ENCODE data around the gene ZFP14.

The ZFP14 gene

GRCh38 chr19:36392916-36393673 lies 14.1 kb upstream of the ZFP14 start:
- ChIA-PET CTCF (no interaction called here), POLR2A (no interaction called here)
- no peak for DNase-seq (ENCODE audit: low read depth, low spot score)
- H3K4me3 ChIP-seq (ENCODE audit: low read depth, low read length): no peak overlapping the region
- TF ChIP-seq, protein P1, sequence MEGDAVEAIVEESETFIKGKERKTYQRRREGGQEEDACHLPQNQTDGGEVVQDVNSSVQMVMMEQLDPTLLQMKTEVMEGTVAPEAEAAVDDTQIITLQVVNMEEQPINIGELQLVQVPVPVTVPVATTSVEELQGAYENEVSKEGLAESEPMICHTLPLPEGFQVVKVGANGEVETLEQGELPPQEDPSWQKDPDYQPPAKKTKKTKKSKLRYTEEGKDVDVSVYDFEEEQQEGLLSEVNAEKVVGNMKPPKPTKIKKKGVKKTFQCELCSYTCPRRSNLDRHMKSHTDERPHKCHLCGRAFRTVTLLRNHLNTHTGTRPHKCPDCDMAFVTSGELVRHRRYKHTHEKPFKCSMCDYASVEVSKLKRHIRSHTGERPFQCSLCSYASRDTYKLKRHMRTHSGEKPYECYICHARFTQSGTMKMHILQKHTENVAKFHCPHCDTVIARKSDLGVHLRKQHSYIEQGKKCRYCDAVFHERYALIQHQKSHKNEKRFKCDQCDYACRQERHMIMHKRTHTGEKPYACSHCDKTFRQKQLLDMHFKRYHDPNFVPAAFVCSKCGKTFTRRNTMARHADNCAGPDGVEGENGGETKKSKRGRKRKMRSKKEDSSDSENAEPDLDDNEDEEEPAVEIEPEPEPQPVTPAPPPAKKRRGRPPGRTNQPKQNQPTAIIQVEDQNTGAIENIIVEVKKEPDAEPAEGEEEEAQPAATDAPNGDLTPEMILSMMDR (IDR thresholded peaks at IDR 0.05; ENCODE audit: insufficient read depth, low read length, missing control alignments): no peak

GRCh38 chr19:36379510-36379819 lies 464 bp upstream of the ZFP14 start:
- DNase-seq (ENCODE audit: low read depth, low spot score): no peak
- H3K4me3 ChIP-seq (ENCODE audit: low read depth, low read length): peak overlapping the region; percentile 93
- CTCF ChIA-PET: interaction anchor here (1.6 to 1.7 kb wide), 2 partner anchors 11 to 13 kb away, joined by 3 to 4 read pairs; no protein-coding TSS in a partner anchor
- TF ChIP-seq, protein P1 (IDR thresholded peaks at IDR 0.05; ENCODE audit: insufficient read depth, low read length, missing control alignments): no peak
- POLR2A ChIA-PET: no interaction called here

DNA sequence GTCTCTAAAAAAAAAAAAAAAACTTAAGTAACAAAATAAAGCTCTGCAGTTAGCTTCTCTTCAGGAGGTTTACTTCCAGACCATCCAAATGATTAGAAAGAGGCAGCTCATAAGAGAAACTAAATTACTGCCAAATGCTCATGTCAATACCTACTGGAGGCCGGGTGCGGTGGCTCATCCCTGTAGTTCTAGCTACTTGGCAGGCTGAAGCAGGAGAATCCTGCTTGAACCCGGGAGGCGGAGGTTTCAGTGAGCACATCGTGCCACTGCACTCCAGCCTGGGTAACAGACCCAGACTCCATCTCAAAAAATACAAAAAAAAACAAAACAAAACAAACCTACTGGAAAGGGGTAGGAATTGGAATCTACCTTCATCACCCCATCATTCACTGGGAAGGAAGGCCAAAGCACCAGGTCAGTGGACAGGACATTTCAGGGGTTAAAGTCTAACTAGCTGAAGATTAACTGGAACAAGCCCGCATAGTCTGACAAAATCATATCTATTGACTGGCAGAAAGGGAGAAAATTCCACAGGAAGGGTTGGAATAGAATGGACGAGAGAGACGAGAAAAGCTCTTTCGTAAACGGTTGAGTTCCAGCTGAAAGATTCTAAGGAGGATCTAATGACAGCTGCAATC lies 1.3 kb downstream of the ZFP14 start:
- POLR2A ChIA-PET: no interaction called here
- TF ChIP-seq, protein P1 (IDR thresholded peaks at IDR 0.05; ENCODE audit: insufficient read depth, low read length, missing control alignments): no peak
- H3K4me3 ChIP-seq (ENCODE audit: low read depth, low read length): peak overlapping the region; percentile 93
- no peak for DNase-seq (ENCODE audit: low read depth, low spot score)
- CTCF ChIA-PET: interaction anchor here (1.6 to 1.7 kb wide), 2 partner anchors 9 to 11 kb away, joined by 3 to 4 read pairs; no protein-coding TSS in a partner anchor

GRCh38 chr19:36373638-36374156 lies 5.3 kb downstream of the ZFP14 start:
- TF ChIP-seq, protein P1 (IDR thresholded peaks at IDR 0.05; ENCODE audit: insufficient read depth, low read length, missing control alignments): no peak
- CTCF ChIA-PET: no interaction called here
- H3K4me3 ChIP-seq (ENCODE audit: low read depth, low read length): no peak overlapping the region
- POLR2A ChIA-PET: no interaction called here
- DNase-seq (ENCODE audit: low read depth, low spot score): no peak

DNA sequence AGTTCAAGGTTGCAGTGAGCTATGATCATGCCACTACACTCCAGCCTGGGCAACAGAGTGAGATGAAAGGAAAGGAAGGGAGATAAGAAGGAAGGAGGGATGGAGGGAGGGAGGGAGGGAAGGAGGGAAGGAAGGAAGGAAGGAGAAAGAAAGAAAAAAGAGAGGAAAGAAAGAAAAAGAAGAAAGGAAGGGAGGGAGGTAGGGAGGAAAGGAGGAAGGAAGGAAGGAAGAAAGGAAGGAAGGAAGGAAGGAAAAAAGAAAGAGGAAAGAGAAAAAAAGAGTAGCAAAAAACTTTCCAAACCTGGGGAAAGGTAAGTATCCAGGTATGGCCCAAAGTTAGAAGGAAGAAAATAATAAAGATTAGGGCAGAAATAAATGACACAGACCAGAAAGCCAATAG lies 7.1 kb downstream of the ZFP14 start:
- no peak overlapping the region for H3K4me3 ChIP-seq (ENCODE audit: low read depth, low read length)
- ChIA-PET CTCF (no interaction called here), POLR2A (no interaction called here)
- TF ChIP-seq, protein P1 (IDR thresholded peaks at IDR 0.05; ENCODE audit: insufficient read depth, low read length, missing control alignments): no peak
- no peak for DNase-seq (ENCODE audit: low read depth, low spot score)

DNA sequence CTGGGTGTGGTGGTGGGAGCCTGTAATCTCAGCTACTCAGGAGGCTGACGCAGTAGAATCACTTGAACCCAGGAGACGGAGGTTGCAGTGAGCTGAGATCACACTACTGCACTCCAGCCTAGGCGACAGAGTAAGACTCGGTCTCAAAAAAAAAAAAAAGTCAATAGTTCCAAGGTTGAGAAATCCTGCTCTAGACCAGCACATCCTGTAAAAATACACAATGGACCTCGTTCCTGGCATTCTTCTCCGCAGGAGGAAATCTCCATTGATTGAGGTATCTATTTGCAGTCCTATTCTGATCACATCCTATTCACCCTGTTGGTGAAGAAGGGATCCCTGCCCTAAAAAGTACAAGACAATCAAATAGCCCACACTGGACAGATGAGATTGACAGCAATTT lies 15.2 kb downstream of the ZFP14 start:
- DNase-seq (ENCODE audit: low read depth, low spot score): no peak
- POLR2A ChIA-PET: no interaction called here
- CTCF ChIA-PET: no interaction called here
- no peak overlapping the region for H3K4me3 ChIP-seq (ENCODE audit: low read depth, low read length)
- TF ChIP-seq, protein P1 (IDR thresholded peaks at IDR 0.05; ENCODE audit: insufficient read depth, low read length, missing control alignments): no peak
